ENCODE results near the gene C6orf163.

C6orf163 gene

GRCh38 chr6:87357479-87358196 lies 13.0 kb downstream of the C6orf163 start:
- no peak for DNase-seq

- no peak for DNase-seq
These were observed 20.1 kb downstream of the C6orf163 start for GRCh38 chr6:87364602-87365252.

GRCh38 chr6:87366072-87366827 lies 21.6 kb downstream of the C6orf163 start:
- DNase-seq: no peak

GRCh38 chr6:87366899-87367298 lies 22.3 kb downstream of the C6orf163 start:
- no peak for DNase-seq

- DNase-seq: no peak
These were observed 28.8 kb downstream of the C6orf163 start for GRCh38 chr6:87373377-87373776.

GRCh38 chr6:87375315-87375714 lies 30.7 kb downstream of the C6orf163 start:
- no peak for DNase-seq

GRCh38 chr6:87376643-87377042 lies 32.0 kb downstream of the C6orf163 start:
- no peak for DNase-seq

- DNase-seq: no peak
These were observed 34.3 kb downstream of the C6orf163 start for GRCh38 chr6:87378947-87379346.

- DNase-seq: no peak
These were observed 38.2 kb downstream of the C6orf163 start for GRCh38 chr6:87382861-87383260.

- no peak for DNase-seq
These were observed 39.4 kb downstream of the C6orf163 start for GRCh38 chr6:87384038-87384437.

GRCh38 chr6:87384449-87384848 lies 39.8 kb downstream of the C6orf163 start:
- DNase-seq: no peak

- no peak for DNase-seq
These were observed 46.7 kb downstream of the C6orf163 start for GRCh38 chr6:87391334-87391733.

GRCh38 chr6:87393026-87393622 lies 48.5 kb downstream of the C6orf163 start:
- DNase-seq: no peak

- DNase-seq: no peak
These were observed 50.8 kb downstream of the C6orf163 start for GRCh38 chr6:87395431-87395830.

- no peak for DNase-seq
These were observed 52.2 kb downstream of the C6orf163 start for GRCh38 chr6:87396595-87397392.

GRCh38 chr6:87397656-87398055 lies 53.0 kb downstream of the C6orf163 start:
- DNase-seq: no peak

- no peak for DNase-seq
These were observed 57.2 kb downstream of the C6orf163 start for GRCh38 chr6:87401832-87402231.

GRCh38 chr6:87407561-87407900 lies 62.9 kb downstream of the C6orf163 start:
- no peak for DNase-seq

- peak; percentile 79 for DNase-seq
These were observed 63.5 kb downstream of the C6orf163 start, which contains the start of gene CFAP206 for GRCh38 chr6:87407901-87408720. Gene CFAP206, plus strand, starts transcription at chr6:87407972. Its CDS starts 1,868 bp downstream, at chr6:87409840.

GRCh38 chr6:87408721-87409155 lies 64.1 kb downstream of the C6orf163 start:
- no peak for DNase-seq
